Epidermal melanocyte (primary cell): ENCODE results near the gene TKT.
"Not testable (repeated sequence)": the region's sequence is repeated elsewhere in the genome, so short reads cannot be mapped to it uniquely, and the experiment has no call there.

Experiments
- DNase-seq: peaks from one replicate; pipeline ENCODE4 v3.0.0; 2011; ENCODE audit warnings: low spot score; ENCODE audit not compliant: insufficient read length

Gene TKT

GRCh38 chr3:53259427-53260259 is 3.8 kb upstream of the TKT start:
- peak; percentile 41 for DNase-seq

GRCh38 chr3:53258600-53259426 is 3.0 kb upstream of the TKT start:
- DNase-seq, result no peak

GRCh38 chr3:53257465-53257864 is 1.6 kb upstream of the TKT start:
- DNase-seq, result no peak

GRCh38 chr3:53256704-53257055 is 858 bp upstream of the TKT start:
- DNase-seq, result no peak

GRCh38 chr3:53255423-53255774 is 423 bp downstream of the TKT start:
- DNase-seq, result no peak

- peak; percentile 78 for DNase-seq
Measured at GRCh38 chr3:53254509-53255422, 1.1 kb downstream of the TKT start.

GRCh38 chr3:53253707-53254508 is 1.9 kb downstream of the TKT start:
- no peak for DNase-seq

GRCh38 chr3:53252947-53253322 is 2.9 kb downstream of the TKT start:
- DNase-seq, result not testable (repeated sequence)

GRCh38 chr3:53252096-53252946 is 3.5 kb downstream of the TKT start:
- no peak for DNase-seq

- DNase-seq, result no peak
Measured at GRCh38 chr3:53250881-53251605, 4.8 kb downstream of the TKT start.

GRCh38 chr3:53250453-53250852 is 5.4 kb downstream of the TKT start:
- no peak for DNase-seq

GRCh38 chr3:53248161-53248560 is 7.7 kb downstream of the TKT start:
- no peak for DNase-seq

- no peak for DNase-seq
Measured at GRCh38 chr3:53247619-53248018, 8.2 kb downstream of the TKT start.

GRCh38 chr3:53244271-53244670 is 11.6 kb downstream of the TKT start:
- no peak for DNase-seq

GRCh38 chr3:53243785-53244184 is 12.0 kb downstream of the TKT start:
- DNase-seq, result no peak

GRCh38 chr3:53243165-53243564 is 12.7 kb downstream of the TKT start:
- DNase-seq, result peak; percentile 58

- DNase-seq, result no peak
Measured at GRCh38 chr3:53242642-53243041, 13.2 kb downstream of the TKT start.

- no peak for DNase-seq
Measured at GRCh38 chr3:53242155-53242554, 13.7 kb downstream of the TKT start.
